Iris pigment epithelial cell (primary cell): ENCODE results near the gene CD8A.
"Not testable (repeated sequence)": the region's sequence is repeated elsewhere in the genome, so short reads cannot be mapped to it uniquely, and the experiment has no call there.

Experiments
- DNase-seq: peaks from one replicate; pipeline ENCODE4 v3.0.0-alpha.2; 2011; ENCODE audit warnings: low read depth

Gene CD8A

DNA sequence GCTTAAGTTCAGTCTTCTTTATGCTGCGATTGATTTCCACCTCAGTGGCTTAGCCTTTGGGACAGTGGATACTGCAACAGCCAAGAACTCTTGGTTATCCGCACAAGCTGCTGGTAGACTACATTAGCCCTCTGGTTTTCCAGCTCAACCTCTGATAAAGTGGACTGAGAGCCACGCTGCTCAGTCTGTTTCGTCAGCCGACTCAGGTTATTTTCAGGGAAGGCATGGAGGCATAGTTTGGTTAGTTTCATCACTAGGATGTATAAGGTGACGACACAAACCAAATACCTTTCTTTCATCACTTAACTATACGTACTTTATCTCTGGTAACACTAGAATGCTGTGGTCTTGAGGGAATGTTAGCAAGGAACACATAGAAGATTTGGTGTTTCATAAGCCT, 14.2 kb downstream of the CD8A start:
- DNase-seq, result no peak

DNA sequence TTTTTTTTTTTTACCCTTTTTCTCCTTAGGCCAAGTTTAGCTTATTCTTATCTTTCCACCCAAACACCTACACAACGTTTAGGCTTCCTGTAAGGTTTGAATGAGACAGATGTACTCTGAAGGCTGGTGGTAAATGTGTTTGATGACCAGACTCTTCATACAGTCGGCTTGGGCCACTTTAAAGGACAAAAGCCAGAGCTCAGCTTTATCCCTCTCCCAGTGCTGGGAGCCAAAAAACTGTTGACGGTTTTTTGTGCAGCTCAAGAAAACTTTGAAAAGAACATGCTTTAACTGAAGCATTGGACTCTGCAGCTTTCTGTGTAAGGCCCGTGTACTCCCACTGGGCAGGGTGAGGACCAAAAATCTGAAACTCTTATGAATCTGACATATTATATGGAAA, 15.4 kb downstream of the CD8A start:
- DNase-seq, result no peak

DNA sequence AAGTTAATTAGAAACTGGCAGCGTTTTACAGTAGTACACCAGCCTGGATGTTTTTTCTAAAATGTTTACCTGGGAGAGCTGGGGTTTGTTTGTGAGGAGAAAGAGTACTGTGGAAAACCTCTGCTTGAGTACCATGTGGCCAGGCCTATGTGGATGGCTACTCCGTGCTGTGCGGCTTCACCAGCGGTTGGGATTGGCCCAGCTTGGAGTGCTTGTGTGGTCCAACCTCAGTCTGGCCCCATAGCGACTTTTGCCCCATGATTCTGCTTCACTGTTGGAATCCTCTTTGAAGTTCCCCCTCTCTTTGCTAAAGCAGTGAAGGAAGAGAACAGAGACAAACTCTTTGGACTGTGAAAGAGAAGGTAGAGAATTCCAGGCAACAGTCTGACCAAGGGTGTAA, 15.9 kb downstream of the CD8A start:
- no peak for DNase-seq

DNA sequence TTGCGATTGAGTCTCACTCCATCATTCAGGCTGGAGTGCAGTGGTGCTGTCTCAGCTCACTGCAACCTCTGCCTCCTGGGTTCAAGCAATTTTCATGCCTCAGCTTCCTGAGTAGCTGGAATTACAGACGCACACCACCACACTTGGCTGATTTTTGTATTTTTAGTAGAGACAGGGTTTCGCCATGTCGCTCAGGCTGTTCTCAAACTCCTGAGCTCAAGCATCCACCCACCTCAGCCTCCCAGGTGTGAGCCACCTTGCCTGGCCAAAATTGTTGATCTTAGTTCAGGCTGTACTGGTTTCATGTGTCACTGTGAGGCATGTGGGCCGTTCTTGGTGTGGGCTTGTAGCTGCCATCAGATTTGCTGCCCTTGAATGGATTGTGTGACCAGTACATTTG, 18.1 kb downstream of the CD8A start:
- no peak for DNase-seq

DNA sequence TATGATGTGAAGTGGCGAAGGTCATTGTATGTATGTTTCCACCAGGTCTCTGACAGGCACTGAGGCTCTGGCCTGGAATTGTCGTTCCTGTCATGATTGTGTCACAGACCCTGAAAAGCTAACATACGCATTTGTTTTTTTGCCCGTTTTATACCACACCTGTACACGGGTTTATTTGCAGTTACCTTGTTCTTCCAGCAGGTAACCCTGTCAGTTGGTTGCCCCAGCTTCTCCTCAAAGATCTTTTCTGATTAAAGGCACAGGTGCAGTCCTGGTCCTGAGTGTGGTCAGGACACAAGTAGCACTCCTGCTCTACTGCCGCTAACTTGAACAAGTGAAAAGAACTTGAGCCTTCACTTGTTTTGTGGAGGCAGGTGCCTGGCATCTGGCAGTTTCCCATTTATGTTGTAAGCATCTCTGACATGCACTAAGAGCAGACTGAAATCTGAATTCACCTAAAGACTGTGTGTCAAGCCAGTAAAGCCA, 19.9 kb downstream of the CD8A start:
- DNase-seq, result no peak

DNA sequence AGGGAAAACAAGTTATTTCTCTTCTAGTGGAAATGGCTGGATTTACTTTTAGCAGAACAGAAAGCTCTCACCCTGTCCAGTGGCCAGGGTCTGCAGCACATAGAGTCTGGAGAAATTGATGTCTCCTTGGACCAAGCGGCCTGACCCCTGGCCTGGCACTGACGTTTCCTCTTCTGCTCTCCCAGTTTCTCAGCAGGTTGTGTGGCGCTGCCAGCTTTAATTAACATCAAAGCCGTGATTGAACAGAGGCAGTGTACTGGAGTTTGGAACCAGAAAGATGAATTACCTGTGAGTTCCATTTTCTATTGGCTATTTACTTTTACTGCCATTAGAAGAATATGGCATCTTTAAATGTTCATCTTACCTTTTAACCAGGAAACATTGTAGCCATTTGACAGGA, 20.9 kb downstream of the CD8A start:
- no peak for DNase-seq

DNA sequence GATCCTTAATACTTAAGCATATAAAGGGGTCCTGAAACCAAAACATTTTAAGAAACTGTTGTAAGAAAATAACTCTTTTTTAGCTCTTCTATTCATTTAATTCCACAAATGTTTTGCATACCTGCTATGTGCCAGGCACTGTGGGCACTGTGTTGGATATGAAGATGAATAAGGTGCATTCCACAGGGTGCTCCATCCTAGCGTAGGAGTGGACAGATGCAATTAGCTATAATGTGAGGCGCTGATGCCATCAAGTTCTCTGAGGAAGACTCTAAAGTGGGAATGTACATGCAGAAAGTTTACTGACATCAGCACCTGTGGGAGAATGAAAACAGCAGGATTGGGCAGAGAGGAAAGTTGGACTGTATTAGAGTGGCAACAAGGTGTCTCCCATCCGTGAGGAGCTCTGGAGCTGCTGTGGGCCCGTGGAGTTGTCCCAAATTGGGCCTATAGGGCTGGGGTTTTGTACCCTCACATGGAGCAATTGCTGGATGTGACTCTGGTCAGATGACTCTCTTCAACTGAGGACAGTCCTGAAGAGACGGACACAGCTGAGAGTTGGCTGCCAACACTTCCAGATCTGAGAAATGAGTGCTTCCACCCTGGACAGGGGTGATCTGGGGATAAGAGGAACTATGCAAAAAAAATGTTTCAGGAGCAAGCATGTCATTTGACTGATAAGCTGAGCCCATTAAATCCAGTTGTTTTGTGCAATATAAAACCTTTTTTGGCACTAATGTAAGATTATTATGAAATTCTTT, 22.3 kb downstream of the CD8A start:
- no peak for DNase-seq

DNA sequence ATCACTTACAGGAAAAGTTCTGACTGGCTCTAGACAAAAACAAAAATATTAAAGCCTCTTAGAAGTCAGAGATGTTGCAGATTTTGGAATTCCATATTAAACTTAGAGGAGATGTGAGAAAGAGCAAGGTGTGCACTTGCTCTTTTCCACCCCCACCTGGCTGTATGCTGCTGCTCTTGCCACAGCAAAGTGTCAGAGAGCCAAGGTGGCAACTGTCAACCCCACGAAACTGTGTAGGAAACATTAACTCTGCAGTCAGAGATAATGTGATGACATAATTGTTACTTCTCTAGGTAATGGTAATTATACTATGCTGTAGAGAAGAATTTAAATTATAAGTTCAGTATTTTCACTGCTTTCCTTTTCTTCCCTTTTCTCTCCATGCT, 25.4 kb downstream of the CD8A start:
- no peak for DNase-seq

DNA sequence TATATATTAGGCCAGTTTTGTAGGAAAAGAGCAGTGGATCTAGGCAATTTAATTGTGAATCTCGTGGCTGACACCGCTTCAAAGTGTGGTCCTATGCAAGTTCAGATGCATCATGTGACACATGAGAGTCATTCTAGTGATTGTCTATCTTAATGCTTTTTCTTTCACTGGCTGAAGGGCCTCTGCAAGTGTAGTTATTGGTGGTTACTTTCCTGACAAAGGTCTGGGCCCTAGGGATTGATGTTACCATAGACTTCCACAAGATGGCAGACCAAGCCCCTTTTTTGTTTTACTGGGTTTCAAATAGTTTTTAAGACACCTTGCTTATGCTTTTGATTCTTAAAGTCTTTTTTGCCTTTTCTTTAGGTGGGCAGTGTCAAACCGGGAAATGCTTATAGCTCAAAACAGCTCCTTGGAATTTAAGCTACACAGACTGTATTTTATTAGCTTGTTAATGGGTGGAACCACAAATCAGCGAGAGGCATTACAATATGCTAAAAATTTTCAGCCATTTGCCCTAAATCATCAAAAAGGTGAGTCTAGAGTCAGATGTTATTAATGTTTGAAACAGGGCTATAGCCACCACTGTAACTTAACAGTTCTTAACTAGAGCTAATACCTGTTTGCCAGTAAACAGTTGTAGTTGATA, 25.9 kb downstream of the CD8A start:
- DNase-seq, result peak; percentile 54

DNA sequence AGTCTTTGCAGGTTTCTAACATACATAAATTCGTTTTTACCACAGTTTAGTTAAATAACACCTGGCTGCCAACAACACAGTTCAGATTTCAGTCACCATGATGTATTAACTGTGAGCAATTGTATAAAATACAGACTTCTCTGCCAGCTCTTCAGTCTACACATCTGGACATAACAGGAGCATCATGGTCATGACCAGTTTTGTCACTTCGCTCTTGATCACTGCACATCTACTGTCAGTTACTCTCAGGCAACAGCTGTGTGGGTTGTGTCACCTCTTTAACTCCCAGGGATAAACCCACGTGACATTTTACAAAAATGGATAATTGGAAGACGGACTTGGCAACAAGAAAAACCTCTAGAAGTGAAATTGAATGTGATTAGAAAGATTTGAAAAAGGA, 30.3 kb downstream of the CD8A start:
- DNase-seq, result no peak

DNA sequence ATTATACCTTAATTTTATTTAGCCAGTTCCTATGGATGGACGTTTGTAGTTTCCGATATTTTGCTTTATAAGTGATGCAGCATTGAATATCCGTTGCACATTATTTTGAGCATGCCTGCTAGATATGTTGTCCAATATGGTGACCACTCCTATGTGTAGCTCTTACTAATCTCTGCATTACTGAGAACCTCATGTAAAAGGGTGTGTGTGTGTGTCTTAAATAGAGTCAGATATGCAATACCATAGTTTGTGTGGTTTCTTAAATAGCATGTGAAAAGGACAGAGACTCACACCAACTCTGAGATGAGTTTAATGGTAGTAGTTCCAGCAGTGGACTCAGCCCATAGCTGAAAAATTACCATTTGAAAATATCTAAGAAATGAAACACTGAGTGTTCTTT, 32.3 kb downstream of the CD8A start:
- no peak for DNase-seq

DNA sequence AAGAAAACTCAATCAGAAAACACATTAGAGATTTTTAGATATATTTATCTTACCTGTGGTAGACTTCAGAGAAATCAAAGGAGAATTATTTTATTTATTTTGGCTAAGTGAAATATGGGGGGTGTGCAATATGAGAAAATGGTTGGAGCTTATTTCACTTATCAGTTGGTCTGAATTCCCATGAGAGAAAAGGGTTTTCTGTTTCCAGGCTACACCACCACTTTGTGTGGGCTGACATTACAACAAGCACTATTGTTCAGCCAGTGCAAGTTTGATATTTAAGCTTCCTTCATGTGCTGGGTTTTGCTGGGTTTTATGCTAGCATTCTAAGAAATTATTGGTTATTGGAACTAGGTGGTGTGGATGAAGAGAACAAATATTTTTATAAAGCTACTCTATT, 37.1 kb downstream of the CD8A start:
- DNase-seq, result no peak

DNA sequence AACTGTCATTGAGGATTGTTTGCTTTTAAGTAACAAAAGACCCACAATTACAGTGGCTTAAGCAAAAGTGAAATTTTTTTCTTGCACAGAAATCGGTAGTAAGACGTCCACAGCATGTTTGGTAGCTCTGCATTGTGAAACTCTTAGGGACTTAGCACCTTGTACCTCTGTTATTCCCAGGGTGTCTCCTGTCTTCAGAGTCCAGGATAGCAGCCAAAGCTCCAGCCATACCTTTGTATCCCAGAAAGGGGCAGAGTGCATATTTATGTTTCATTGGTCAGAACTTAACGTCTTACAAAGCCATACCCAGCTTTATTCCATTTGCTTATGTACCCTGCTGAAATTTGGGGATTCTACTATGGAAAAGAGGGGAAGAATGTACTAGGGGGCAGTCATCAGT, 37.8 kb downstream of the CD8A start:
- no peak for DNase-seq

DNA sequence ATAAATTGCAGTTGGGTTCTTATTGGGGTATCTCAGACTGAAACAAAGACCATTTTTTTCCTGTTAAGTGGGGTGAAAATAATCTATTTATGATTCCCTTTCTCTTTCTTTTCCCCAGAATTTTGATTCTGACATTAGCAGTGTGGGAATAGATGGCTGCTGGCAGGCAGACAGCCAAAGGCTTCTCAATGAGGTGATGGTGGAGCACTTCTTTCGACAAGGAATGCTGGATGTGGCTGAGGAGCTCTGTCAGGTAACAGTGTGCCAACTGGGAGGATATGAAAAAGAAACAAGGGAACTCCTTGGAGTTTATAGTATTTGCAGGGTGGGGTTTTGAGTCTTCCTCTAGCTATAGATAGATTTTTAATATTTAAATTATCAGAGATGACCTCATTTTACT, 38.9 kb downstream of the CD8A start:
- no peak for DNase-seq

DNA sequence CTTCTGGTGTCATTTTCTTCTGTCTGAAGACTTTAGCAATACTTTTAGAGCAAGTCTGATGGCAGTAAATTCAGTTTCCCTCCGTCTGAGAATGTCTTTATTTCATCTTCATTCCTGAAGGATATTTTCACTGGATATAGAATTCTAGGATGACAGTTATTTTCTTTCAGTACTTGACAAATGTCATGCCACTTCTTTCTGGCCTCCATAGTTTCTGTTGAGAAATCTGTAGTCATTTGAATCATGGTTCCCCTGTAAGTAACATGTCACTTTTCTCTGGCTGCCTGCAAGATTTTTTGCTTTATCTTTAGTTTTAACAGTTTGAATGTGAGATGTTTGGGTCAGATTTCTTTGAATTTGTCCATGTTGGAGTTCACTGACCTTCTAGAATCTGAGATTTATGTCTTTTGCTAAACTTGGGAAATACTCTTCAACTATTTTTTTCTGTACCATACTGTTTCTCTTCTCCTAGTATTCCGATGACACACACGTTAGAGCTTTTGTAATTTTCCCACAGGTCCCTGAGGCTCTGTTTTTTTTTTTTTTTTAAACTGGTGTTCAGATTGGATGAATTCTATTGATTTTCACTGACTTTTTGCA, 40.4 kb downstream of the CD8A start:
- DNase-seq, result no peak

DNA sequence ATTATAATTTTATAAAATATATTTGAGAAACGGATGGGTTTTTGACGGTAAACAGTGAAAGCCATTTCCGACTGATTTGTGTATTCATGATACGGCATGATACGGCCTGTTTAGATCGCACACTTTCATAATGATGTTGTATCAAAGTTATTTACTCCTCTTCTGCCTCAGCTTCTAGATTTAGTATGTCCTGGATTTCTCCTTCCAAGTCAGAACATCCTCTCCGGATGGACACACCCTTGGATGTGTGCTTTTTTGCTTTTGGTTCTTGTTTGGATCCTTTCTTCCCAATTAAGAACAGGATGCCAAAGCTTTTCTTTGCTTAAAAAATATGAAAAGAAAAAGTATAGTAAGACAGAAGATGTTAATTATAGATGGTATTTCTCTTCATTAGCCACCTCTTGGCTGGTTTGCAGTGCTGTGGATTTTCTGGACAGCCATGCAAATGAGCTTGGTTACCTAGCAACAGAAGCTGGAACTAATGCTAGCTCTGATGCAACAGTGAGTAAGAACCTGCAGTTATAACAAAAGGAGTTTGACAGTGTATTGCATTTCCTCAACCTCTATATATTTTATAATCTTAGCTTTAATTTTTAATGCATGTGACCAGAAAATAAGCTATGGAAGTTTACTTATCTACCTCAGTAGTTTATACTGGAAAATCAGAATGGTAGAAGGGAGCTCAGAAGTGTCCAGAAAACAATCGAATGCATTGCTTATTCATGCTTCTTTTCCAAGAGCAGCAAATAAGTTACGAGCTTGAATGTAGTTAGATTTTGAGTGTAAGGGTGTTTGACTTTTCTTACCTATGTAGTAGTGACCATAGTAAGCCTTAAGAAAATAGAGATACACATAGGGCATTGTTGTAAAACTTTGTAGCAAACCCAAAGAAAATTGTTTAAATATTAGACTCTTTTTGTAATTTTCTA, 42.7 kb downstream of the CD8A start:
- peak; percentile 88 for DNase-seq

DNA sequence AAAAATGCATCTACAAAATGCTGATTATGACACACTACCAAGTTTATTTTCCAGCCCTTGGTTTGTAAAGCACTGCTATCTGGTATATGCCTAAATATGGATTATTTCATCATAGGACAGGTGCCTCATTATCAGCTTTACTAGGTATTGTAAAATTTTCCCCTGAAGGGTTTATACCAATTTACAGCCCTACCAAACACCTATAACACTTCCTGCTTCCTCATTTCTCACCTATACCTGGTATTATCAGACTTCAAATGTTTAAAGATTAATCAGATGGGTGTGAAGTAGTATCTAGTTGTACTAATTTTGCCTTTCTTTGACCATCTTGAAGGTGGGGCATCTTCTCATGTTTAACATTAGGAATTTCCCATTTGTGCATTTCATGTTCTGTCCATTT, 43.8 kb downstream of the CD8A start:
- no peak for DNase-seq

DNA sequence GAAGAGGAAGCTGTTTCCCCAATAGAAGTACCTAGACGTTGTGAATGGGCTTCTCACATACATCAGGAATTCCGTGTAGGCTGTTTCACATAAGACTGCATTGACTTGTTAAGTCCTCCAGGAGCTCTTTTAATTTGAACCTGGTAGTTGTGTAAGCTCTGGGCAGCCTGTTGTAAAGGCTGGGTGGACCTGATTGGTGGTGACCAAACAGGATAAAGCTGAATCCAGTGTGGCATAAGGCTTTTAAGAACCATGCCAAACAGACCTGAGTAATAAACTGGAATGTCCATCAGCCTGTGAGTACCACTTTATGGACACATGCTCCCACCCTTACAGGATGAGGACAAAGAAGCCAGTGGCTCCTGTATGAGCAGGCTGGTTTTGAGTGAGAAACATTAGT, 46.6 kb downstream of the CD8A start:
- DNase-seq, result no peak

DNA sequence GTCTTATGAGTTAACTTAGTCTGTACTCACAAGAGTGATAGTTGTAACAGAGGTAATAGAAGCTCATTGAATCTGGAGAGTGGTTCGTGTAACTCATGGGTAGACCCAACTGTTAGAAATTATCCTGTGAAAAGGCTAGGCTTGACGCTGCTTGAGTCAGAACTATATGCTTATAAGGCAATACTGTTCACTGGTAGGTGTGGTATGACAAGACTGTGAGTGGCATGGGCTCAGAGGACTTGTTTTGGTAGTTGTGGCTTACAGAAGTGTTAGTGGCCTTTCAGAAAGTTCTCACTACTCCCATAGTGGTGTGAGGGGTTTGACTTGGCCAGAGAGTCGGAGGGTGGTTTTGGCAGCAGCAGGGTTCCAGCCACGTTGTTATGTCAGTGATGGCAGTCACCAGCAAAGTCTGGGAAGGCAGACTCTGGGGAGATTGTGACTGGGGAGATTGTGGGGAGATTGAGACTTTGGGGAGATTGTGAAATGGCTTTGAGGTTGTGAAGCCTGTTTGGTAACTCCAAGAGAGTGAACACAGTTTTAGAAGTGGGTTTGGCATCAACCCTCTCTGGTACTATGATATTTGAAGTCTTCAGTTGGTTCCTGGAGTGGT, 48.7 kb downstream of the CD8A start:
- DNase-seq, result not testable (repeated sequence)

DNA sequence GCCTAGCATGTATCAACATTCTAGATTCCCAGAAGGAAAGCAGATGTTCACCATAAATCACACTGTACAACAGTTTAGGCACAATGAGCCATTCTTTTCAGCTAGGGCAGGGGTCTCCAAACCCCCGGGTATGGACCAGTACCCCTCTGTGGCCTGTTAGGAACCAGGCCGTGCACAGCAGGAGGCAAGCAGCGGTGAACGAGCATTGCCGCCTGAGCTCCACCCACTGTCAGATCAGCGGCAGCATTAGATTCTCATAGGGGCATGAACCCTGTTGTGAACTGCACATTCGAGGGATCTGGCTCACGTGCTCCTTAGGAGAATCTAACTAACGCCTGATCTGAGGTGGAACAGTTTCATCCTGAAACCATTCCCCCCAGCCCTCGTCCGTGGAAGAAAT, 50.8 kb downstream of the CD8A start:
- not testable (repeated sequence) for DNase-seq

DNA sequence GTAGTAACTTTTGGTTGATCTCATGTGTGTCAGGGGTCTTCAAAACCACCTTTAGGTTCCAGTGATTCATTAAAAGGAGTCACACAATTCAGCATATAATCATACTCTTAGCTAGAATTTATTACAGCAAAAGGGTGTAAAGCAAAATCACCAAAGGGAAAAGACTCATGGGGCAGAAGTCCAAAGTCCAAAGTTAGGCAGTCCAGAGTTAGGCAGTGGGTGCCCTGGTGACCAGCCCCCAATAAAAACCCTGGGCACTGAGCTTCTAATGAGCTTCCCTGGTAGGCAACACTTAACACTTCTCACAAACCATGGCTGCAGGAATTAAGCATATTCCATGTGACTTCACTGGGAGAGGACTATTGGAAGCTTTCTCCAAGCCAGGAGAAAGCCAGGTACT, 51.2 kb downstream of the CD8A start:
- not testable (repeated sequence) for DNase-seq

DNA sequence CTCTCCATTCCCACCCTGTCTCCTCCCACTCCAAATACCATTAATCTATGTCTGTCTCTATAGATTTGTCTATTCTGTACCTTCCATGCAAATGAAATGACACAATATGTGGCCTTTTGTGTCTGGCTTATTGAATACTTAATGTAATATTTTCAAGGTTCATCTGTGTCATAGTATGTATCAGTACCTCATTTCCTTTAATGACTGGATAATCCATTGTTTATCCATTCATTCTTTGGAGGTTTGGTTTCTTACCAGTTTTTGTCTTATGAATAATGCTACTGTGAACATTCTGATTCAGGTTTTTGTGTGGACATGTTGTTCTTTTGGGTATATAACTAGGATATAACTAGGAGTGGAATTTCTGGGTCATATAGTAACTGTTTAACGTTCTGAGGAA, 55.8 kb downstream of the CD8A start:
- peak; percentile 44 for DNase-seq
